Astrocyte (in vitro differentiated cells and primary cell): ENCODE results near the gene ITPR2. TPM values are rescaled to one million over a fixed set of nuclear protein-coding genes. Genes with fewer than 3 reads are reported as not detected.

Experiments used
- DNase-seq: peaks from one replicate; pipeline ENCODE4 v3.0.0-alpha.2; 2010; ENCODE audit warnings: low read depth
- FAIRE-seq: peaks from 2 replicates; lab custom pipeline; 2011; peaks lifted over from hg19 to GRCh38; lab: Jason Lieb, UNC
- H2AFZ ChIP-seq: 2 replicates; pipeline ENCODE4 v1.6.0; 2012; ENCODE audit warnings: low read depth, low read length, inconsistent platforms
- H3K27ac ChIP-seq: 2 replicates; pipeline ENCODE4 v1.5.1; 2011; ENCODE audit warnings: low read depth, low read length, inconsistent platforms
- H3K27me3 ChIP-seq: 2 replicates; pipeline ENCODE4 v1.6.0; 2011; ENCODE audit warnings: low read length, inconsistent platforms; ENCODE audit not compliant: insufficient read depth
- H3K36me3 ChIP-seq: 2 replicates; pipeline ENCODE4 v1.5.1; 2011; ENCODE audit warnings: low read length, inconsistent platforms; ENCODE audit not compliant: insufficient read depth
- H3K4me1 ChIP-seq: 2 replicates; pipeline ENCODE4 v1.5.1; 2011; ENCODE audit warnings: low read length, inconsistent platforms; ENCODE audit not compliant: insufficient read depth
- H3K4me2 ChIP-seq: 2 replicates; pipeline ENCODE4 v1.6.0; 2012; ENCODE audit warnings: low read length, inconsistent platforms
- H3K4me3 ChIP-seq: 2 replicates; pipeline ENCODE4 v1.5.1; 2011; ENCODE audit warnings: low read depth, mild to moderate bottlenecking, low read length, inconsistent platforms; ENCODE audit not compliant: insufficient read depth
- H3K79me2 ChIP-seq: 2 replicates; pipeline ENCODE4 v1.6.0; 2012; ENCODE audit warnings: mild to moderate bottlenecking, low read length, inconsistent platforms; ENCODE audit not compliant: insufficient read depth
- H3K9ac ChIP-seq: 2 replicates; pipeline ENCODE4 v1.6.0; 2012; ENCODE audit warnings: mild to moderate bottlenecking, low read length, inconsistent platforms
- H3K9me3 ChIP-seq: 2 replicates; pipeline ENCODE4 v1.5.1; 2012; ENCODE audit warnings: low read depth, mild to moderate bottlenecking, low read length, inconsistent platforms; ENCODE audit not compliant: insufficient read depth
- H4K20me1 ChIP-seq: 2 replicates; pipeline ENCODE4 v1.6.0; 2012; ENCODE audit warnings: low read length, inconsistent platforms; ENCODE audit not compliant: insufficient read depth
- H3K27ac Mint-ChIP-seq: one replicate; pipeline ENCODE4 v1.8.0; 2021; ENCODE audit warnings: mild to moderate bottlenecking, mixed read lengths; ENCODE audit not compliant: unreplicated experiment
- H3K27me3 Mint-ChIP-seq: one replicate; pipeline ENCODE4 v1.8.0; 2021; ENCODE audit warnings: low read depth, mixed read lengths; ENCODE audit not compliant: unreplicated experiment
- H3K36me3 Mint-ChIP-seq: one replicate; pipeline ENCODE4 v1.8.0; 2021; ENCODE audit warnings: low read depth, mixed read lengths; ENCODE audit not compliant: unreplicated experiment
- H3K4me1 Mint-ChIP-seq: one replicate; pipeline ENCODE4 v1.8.0; 2021; ENCODE audit warnings: low read depth, mixed read lengths; ENCODE audit not compliant: unreplicated experiment
- H3K4me3 Mint-ChIP-seq: one replicate; pipeline ENCODE4 v1.8.0; 2021; ENCODE audit warnings: mild to moderate bottlenecking, moderate library complexity, mixed read lengths; ENCODE audit not compliant: unreplicated experiment
- H3K9me3 Mint-ChIP-seq: one replicate; pipeline ENCODE4 v1.8.0; 2021; ENCODE audit warnings: mild to moderate bottlenecking, mixed read lengths; ENCODE audit not compliant: unreplicated experiment
- EZH2 ChIP-seq: IDR thresholded peaks from 2 replicates; pipeline ENCODE4 v1.6.1; 2012; ENCODE audit warnings: mild to moderate bottlenecking, low read length, inconsistent platforms; ENCODE audit not compliant: insufficient read depth
- total RNA-seq: library from RNA; stranded (reverse); gene quantifications from 2 replicates; pipeline ENCODE4 v1.2.1, GENCODE V29; 2021
- TF ChIP-seq, protein P1 (sequence below): IDR thresholded peaks from 2 replicates; pipeline ENCODE4 v1.5.1; 2011; ENCODE audit warnings: low read depth, mild to moderate bottlenecking, inconsistent platforms, low read length, moderate library complexity; ENCODE audit not compliant: insufficient read depth

Gene ITPR2
- total RNA-seq, 1 donor from 2014 or later = 24.4 TPM

DNA sequence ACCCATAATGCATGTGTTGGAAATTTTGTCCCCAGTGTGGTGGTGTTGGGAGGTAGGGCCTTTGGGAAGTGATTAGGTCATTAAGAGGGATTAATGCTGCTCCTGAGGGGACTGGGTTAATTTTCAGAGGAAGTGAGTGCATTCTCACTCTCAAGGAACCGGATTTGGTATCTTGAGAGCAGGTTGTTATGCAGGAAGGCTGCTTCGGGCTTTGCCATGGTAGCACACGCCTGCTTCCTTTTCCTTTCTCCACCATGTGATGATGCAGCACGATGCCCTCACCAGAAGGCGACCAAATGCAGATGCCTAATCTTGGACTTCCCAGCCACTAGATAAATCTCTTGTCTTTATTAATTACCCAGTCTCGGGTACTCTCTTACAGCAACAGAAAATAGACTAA, 380.5 kb downstream of the ITPR2 start:
- Histone ChIP-seq H4K20me1 (no peaks in the 10 kb centered on the region), H3K9ac (no peak overlapping the region), H3K36me3 (no peaks in the 10 kb centered on the region), H3K9me3 (no peaks in the 10 kb centered on the region), H3K4me1 (no peaks in the 10 kb centered on the region), H3K4me2 (no peak overlapping the region), H3K27me3 (no peaks in the 10 kb centered on the region), H3K4me3 (no peak overlapping the region), H2AFZ (no peak overlapping the region), H3K79me2 (no peaks in the 10 kb centered on the region), H3K27ac (no peak overlapping the region)
- no peak for TF ChIP-seq EZH2
- TF ChIP-seq, protein P1, sequence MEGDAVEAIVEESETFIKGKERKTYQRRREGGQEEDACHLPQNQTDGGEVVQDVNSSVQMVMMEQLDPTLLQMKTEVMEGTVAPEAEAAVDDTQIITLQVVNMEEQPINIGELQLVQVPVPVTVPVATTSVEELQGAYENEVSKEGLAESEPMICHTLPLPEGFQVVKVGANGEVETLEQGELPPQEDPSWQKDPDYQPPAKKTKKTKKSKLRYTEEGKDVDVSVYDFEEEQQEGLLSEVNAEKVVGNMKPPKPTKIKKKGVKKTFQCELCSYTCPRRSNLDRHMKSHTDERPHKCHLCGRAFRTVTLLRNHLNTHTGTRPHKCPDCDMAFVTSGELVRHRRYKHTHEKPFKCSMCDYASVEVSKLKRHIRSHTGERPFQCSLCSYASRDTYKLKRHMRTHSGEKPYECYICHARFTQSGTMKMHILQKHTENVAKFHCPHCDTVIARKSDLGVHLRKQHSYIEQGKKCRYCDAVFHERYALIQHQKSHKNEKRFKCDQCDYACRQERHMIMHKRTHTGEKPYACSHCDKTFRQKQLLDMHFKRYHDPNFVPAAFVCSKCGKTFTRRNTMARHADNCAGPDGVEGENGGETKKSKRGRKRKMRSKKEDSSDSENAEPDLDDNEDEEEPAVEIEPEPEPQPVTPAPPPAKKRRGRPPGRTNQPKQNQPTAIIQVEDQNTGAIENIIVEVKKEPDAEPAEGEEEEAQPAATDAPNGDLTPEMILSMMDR = no peak
- H3K9me3 Mint-ChIP-seq = no peaks in the 10 kb centered on the region
- FAIRE-seq (no peak), DNase-seq (no peak)
- peaks cover 6% of the 10 kb centered on the region for H3K4me1 Mint-ChIP-seq
- H3K27me3 Mint-ChIP-seq = no peaks in the 10 kb centered on the region
- no peak overlapping the region for H3K27ac Mint-ChIP-seq
- H3K36me3 Mint-ChIP-seq = peaks cover 3% of the 10 kb centered on the region
- no peak overlapping the region for H3K4me3 Mint-ChIP-seq

DNA sequence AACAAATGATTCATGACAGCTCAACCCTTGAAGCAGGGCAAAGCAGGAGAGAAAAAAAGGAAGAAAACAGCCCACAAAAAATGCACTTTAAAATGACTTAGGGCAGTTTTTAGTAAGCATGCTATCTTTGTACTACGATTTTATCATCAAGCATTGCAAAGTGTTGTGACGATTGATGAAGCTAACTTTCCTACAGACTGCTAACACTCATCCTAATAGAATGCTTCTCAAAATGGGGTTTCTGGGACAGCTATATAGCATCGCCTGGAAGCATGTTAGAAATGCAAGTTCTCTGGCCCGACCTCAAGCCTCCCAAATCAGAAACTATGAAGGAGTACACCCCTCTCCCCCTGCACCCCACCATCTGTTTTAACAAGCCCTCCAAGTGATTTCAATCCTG, 381.2 kb downstream of the ITPR2 start:
- peaks cover 2% of the 10 kb centered on the region for H3K36me3 Mint-ChIP-seq
- Histone ChIP-seq H4K20me1 (no peaks in the 10 kb centered on the region), H3K9ac (no peak overlapping the region), H3K4me3 (no peak overlapping the region), H3K9me3 (no peaks in the 10 kb centered on the region), H3K4me2 (no peak overlapping the region), H3K4me1 (no peaks in the 10 kb centered on the region), H2AFZ (no peak overlapping the region), H3K27me3 (no peaks in the 10 kb centered on the region), H3K27ac (no peak overlapping the region), H3K36me3 (no peaks in the 10 kb centered on the region), H3K79me2 (no peaks in the 10 kb centered on the region)
- DNase-seq (peak; percentile 49), FAIRE-seq (no peak)
- no peak overlapping the region for H3K27ac Mint-ChIP-seq
- peaks cover 6% of the 10 kb centered on the region for H3K4me1 Mint-ChIP-seq
- H3K4me3 Mint-ChIP-seq = no peak overlapping the region
- H3K9me3 Mint-ChIP-seq = no peaks in the 10 kb centered on the region
- TF ChIP-seq, protein P1 = no peak
- H3K27me3 Mint-ChIP-seq = no peaks in the 10 kb centered on the region

DNA sequence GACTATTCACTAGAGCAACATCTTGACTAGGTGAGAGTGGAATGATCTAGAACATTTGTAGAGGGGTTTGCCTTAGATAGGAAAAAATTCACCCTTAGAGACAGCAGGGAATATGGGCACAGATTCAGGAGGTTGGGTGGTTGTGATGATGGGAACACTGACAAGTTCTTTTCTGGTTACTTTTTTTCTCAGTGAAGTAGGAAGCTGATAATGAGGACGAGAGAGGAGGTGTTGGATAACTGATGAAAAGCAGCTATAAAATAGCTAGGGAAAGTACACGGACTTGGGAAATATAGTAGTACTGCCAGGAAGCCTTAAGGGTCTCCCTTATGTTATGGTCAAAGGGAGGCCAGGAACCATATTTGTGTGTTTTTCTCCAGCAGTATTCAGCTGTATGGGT, 387.1 kb downstream of the ITPR2 start:
- Histone ChIP-seq H3K4me3 (no peak overlapping the region), H3K4me2 (no peak overlapping the region), H3K79me2 (no peaks in the 10 kb centered on the region), H3K27me3 (no peaks in the 10 kb centered on the region), H4K20me1 (no peaks in the 10 kb centered on the region), H3K9me3 (no peaks in the 10 kb centered on the region), H3K4me1 (no peaks in the 10 kb centered on the region), H3K27ac (no peak overlapping the region), H3K9ac (no peak overlapping the region), H2AFZ (no peak overlapping the region), H3K36me3 (no peaks in the 10 kb centered on the region)
- no peaks in the 10 kb centered on the region for H3K27me3 Mint-ChIP-seq
- no peak for DNase-seq
- H3K36me3 Mint-ChIP-seq = peaks cover 2% of the 10 kb centered on the region
- no peaks in the 10 kb centered on the region for H3K4me1 Mint-ChIP-seq
- no peak for TF ChIP-seq EZH2
- FAIRE-seq = no peak
- no peak overlapping the region for H3K27ac Mint-ChIP-seq
- H3K9me3 Mint-ChIP-seq = no peaks in the 10 kb centered on the region
- H3K4me3 Mint-ChIP-seq = no peak overlapping the region
